GM04503 (cell line): ENCODE results near the gene CYP2B6.
"Not testable (repeated sequence)": the region's sequence is repeated elsewhere in the genome, so short reads cannot be mapped to it uniquely, and the experiment has no call there.

Experiments
- DNase-seq: peaks from one replicate; pipeline ENCODE4 v3.0.0-alpha.2; 2012; ENCODE audit warnings: low read depth

Gene CYP2B6

DNA sequence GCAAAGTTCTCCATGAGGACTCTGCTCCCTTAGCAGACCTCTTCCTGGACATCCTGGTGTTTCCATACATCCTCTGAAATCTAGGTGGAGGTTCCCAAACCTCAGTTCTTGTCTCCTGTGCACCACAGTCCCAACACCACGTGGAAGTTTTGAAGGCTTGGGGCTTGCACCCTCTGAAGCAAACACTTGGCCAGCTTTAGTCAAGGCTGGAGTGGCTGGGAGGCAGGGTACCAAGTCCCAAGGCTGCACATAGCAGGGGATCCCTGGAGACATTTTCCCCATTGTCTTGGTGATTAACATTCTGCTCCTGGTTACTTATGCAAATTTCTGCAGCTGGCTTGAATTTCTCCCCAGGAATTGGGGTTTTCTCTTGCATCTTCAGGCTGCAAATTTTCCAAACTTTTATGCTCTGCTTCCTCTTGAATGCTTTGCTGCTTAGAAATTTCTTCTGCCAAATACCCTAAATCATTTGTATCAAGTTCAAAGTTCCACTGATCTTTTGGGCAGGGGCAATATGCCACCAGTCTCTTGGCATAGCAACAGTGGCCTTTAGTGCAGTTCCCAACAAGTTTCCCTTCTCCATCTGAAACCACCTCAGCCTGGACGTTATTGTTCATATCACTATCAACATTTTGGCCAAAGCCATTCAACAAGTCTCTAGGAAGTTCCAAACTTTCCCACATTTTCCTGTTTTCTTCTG, 10.2 kb upstream of the CYP2B6 start:
- not testable (repeated sequence) for DNase-seq

DNA sequence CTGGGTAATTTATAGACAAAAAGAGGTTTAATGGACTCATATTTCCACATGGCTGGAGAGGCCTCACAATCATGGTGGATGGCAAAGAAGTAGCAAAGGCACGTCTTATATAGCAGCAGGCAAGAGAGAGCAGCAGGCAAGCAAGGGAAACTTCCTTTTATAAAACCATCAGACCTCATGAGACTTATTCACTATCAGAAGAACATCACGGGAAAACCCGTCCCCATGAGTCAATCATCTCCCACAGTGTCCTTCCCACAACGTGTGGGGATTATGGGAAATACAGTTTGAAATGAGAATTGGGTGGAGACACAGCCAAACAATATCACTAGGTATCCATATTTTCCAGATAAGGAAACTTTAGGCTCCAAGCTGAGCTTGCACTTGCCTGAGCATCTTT, 9.5 kb upstream of the CYP2B6 start:
- no peak for DNase-seq

DNA sequence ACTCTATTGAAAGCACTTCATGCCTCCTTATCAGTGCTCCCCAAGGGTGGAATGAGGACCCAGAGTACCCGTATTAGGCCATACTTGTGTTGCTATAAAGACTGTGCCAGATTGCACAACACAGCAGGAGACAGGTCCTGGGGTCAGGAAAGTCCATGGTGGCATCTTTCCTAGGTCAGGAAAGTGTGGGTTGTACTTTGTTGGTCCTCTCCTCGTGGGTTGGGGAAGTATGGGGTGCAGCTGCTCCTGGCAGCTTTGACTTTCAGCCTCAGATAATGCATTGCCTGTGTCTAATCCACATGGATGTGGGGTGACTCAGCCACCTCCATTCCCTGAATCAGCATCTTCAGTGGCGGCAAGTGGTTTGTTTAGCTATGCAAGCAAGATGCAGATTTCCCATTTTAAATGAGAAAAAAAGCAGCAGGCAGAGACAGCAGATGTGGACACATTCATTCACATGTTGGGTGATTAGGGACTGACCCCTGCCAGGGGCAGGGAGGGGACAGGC, 8.4 kb upstream of the CYP2B6 start:
- no peak for DNase-seq

DNA sequence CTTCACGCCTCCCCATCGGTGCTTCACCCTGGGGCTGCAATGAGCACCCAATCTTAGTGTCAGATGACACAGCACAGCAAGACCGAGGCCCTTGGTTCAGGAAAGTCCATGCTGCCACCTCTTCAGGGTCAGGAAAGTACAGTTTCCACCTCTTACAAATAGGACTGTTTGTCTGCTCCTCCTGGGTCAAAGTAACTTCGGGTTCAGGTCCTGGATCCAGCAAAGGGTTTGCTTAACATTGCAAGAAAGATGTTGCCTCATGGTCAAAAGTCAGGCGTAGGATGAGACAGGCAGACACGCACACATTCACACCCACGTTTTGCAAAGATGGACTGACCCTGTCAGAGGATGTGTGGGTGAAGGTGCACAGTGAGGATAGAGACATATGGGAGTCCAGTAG, 1.6 kb upstream of the CYP2B6 start:
- no peak for DNase-seq

DNA sequence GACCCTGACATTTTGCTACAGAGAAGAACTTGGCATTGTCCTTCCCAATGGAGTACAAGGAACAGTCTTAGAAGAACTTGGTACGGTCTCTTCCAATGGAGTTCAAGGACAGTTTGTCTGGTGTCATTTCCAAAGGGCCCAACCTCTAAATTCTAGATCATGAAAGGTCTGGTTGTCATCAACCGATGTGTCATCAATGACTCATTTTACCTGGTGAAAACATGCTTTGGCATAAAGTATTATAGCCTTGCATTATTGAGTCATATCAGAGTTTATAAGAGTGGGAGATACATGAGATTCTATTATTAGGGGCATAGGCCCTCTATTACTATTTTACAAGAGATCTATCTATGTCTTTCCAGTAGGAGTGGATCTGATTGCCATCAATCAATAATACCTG, 4.3 kb downstream of the CYP2B6 start:
- DNase-seq: no peak

DNA sequence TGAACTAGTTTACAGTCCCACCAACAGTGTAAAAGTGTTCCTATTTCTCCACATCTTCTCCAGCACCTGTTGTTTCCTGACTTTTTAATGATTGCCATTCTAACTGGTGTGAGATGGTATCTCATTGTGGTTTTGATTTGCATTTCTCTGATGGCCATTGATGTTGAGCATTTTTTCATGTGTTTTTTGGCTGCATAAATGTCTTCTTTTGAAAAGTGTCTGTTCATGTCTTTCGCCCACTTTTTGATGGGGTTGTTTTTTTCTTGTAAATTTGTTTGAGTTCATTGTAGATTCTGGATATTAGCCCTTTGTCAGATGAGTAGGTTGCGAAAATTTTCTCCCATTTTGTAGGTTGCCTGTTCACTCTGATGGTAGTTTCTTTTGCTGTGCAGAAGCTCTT, 7.9 kb downstream of the CYP2B6 start:
- not testable (repeated sequence) for DNase-seq

DNA sequence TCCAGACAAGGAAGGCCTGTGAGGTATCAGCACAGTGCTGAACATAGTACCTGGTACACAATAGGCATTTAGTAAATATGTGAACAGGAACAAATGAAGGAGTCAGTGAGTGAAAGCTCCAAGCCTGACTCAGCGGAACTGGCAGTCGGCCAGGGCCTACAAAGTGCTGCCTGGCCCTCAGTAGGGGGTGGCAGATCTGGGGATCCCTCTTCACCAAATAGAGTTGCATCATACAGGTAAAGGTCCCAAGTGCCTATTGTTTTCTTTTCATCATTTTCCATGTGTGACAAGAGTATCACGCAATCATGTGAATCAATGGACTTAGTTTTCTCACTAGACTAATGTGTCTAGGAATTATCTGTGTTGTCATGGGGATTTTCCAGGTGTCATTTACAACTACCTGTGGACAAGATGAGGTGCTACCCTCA, 9.2 kb downstream of the CYP2B6 start:
- no peak for DNase-seq

DNA sequence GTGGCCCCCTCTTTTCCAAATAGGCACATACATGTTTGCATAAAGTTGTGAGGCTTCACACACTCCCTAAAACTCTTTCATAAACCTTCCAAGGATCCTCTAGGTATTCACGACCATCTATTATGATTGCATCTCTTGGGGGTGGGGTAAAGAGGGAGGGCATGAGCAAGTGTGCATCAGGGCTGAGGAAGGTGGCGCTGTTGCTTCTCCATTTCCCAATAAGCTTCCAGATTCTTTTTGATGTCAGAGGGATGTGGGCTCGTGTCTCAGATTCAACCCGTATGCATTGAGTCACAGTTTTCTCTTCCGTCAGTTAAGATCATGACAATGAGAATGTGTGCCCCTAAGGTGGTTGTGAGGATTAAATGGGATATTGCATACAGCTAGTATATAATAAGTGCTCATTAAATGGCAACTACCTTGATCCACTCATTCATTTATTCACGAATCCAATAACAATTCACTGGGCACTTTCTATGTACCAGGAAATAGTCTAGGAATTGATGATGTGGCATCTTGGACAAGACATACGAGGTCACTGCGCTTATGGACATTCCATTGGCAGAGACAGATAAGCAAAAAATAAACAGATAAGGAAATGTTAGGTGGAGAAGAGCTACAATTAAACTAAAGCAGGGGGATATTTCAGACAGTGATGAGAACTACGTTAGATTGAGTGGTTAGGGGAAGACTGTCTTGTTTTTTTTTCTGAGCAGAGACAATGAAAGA, 10.3 kb downstream of the CYP2B6 start:
- no peak for DNase-seq

DNA sequence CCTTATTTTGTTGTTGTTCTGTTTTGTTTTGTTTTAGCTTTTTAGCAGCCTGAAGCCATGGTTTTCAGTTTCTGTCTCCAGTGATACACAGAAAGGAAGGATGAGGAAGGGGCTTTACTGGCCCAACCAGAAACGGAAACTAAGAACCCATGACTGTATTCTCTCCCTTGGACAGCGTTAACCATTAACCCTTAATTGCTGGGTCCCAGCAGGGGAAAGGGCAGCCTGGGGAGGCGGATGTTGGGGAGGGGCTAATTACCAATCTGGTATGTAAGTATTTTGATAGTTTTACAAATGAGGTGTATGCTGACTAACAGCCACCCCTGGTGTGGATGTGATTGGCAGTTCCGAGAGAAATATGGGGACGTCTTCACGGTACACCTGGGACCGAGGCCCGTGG, 12.6 kb downstream of the CYP2B6 start:
- DNase-seq: not testable (repeated sequence)

DNA sequence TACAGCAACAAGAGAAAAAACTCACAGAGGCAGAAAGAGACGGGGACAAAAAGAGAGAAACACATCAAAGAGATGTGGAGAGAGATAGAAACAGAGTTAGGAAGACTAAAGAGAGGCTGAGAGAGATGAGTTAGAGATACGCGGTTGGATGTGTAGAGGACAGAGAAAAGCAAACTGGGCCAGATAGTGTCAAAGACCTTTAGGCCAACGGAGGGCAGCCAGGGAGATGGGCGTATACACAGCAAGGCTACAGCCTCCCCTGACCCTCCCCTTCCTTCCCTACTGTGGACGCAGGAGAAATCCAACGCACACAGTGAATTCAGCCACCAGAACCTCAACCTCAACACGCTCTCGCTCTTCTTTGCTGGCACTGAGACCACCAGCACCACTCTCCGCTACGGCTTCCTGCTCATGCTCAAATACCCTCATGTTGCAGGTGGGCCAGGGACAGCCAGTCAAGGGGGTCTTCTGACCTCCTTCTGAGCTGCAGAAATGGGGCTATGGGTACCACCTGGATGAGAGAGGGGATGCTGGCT, 18.7 kb downstream of the CYP2B6 start:
- DNase-seq: no peak

DNA sequence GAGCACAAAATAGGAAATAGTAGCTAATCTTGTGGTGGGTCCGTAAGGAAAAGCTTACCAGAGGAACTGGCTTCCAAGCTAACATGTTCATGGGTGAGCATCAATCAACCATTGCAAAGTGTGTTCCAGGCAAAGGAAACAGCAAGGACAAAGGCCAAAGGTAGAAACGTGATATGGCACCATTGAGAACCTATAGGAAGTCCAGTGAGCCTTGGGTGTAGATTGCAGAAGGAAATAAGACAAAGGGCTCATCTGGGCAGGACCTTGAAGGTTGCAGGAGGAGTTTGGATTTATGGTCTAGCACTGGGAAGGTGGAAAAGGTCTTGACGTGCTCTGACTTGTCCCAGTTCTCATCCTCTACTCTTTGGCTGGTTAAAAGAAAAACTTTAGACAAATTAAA, 22.3 kb downstream of the CYP2B6 start:
- DNase-seq: no peak

DNA sequence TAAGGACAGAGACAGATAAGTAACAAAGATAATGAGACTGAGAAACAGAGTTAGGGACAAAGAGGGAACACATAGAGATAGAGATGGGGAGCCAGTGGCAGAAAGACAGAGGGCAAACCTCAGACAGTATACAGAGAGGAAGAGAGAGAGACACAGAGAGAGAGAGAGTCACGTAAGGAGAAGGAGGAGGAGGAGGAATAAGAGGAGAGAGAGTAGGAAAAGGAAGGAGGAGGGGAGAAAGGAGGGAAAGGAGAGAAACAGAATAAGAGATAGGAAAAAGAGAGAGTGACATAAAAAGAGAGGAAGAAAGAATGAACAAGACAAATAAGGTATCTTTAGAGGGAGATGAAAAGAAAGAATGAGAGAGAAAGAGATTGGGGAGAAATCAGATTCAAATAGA, 23.6 kb downstream of the CYP2B6 start:
- no peak for DNase-seq

DNA sequence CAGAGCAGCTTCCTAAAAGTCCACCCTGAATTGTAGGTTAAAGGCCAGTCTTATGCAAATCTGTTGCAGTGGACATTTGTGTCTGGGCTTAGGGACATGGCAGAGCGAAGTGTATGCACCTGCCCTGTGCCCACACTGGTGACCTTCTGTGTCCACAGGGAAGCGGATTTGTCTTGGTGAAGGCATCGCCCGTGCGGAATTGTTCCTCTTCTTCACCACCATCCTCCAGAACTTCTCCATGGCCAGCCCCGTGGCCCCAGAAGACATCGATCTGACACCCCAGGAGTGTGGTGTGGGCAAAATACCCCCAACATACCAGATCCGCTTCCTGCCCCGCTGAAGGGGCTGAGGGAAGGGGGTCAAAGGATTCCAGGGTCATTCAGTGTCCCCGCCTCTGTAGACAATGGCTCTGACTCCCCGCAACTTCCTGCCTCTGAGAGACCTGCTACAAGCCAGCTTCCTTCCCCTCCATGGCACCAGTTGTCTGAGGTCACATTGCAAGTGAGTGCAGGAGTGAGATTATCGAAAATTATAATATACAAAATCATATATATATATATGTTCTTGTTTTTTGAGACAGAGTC, 25.5 kb downstream of the CYP2B6 start:
- no peak for DNase-seq

DNA sequence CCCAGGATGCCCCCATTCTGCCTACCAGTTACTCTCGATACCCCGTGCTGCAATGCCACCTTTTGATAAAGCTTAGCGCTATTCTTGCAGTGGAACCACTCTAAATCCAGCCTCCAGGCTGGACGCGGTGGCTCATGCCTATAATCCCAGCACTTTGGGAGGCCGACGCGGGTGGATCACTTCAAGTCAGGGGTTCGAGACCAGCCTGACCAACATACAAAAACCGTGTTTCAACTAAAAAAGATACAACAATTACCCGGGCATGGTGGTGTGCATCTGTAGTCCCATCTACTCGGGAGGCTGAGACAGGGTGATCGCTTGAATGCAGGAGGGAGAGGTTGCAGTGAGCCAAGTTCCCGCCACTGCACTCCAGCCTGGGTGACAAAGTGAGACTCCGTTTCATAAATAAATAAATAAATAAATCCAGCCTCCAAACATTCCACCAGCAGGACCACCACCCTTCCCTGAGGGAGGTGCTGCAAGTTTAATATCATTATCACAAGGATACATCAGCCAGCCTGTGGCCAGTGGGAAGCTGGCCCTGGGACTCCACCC, 27.7 kb downstream of the CYP2B6 start:
- no peak for DNase-seq

DNA sequence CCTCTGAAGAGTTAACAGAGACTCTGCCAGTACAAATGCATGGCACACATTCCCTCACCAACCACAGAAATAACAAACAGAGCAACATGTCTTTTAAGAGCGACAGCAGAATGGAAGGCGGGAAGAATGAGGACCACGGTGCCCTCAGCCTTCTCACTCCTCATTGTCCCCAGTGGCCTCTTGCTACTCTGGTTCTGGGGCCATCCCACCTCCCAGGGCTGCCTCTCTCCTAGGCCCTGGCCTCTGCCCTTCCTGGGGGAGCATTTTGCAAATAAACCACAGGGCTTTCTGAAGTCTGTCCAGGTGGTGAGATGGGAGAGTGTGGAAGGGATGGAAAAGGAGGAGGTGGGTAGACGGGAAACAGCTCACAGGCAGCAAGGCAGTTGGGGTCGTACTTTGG, 28.3 kb downstream of the CYP2B6 start:
- no peak for DNase-seq

DNA sequence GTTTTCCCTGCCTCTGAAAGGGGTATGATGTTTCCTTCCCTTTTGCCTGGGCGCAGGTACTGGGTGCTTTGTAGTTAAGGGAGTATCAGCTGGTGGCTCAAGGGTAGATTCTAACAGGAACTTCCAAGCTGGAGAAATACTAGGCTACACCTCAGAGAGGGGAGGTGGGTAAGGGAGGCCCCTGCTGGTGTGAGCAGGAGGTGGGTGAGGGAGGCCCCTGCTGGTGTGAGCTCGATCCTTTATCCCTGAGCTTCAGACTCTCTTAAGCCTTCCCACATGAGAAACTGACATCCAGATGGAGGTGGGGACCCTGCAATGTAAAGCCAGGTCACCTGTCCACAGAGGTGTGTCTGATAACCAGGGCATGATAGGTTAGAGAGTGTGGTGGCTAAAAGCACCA, 32.1 kb downstream of the CYP2B6 start:
- DNase-seq: no peak

DNA sequence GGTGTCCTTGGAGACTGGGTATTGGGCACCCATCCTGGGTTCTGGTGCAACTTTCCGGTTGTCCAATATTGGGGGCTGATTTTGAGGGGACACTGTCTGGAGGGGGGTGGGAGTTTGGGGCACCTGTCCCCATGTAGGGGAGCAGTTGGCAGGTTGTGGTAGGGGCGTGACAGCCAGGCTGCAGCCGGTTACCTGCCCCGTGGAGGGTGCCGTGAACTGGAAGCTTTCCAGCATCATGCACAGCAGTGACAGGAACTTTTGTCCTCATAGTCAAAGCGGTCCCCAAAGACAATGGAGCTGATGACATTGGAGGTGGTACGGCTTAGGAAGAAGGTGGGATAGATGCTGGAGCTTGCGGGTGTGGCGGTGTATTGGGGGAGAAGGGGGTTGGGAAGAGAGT, 34.3 kb downstream of the CYP2B6 start:
- DNase-seq: no peak

DNA sequence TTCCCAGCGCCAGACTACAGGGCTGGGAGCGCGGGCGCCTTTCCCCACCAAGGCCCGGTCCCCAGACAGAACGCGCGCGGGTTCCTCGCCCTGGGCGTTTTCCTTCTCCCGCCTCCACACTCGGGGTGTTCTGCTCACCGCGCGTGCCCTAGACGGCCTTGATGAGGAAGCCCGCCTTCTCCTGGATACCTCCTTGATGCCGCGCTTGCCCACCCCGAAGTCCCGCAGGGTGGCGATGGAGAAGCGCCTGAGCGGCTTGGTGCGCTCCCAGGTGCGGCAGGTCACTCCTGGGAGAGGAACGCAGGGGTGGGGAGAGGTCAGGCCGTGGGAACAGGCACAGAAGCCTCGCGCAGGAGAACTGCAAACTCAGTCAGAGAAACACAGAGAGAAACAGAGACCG, 34.8 kb downstream of the CYP2B6 start:
- no peak for DNase-seq

DNA sequence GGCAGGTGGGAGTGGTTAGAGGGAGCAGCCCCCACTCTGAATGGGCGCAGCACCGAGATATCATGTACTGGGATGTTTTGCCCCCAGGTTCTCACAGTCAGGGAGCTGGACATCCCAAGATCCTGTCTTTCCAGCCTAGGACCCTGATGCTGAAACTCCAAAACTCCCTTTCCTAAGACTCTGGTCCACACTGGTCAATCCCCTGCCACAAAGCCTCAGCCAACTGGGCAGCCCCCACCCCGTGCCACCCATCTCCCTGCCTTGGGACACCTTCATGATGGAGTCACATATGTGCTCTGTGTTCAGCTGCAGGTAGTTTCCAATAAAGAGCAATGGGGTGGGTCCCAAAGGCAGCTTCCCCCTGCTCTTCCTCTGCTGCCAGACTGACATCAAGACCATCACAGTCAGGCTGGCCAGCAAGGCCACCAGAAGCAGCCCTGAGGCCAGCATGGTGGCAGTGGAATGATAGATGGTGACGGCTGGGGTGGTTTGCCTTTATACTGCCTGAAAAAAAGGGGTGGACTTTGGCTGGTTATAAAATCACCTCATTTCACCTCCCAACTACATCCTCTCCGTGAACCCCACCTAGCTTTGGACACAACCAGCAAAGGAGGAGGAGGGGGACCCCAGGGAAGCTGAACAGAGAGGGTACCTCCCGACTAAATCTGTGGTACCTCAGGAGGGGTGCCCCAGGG, 36.3 kb downstream of the CYP2B6 start:
- DNase-seq: no peak

DNA sequence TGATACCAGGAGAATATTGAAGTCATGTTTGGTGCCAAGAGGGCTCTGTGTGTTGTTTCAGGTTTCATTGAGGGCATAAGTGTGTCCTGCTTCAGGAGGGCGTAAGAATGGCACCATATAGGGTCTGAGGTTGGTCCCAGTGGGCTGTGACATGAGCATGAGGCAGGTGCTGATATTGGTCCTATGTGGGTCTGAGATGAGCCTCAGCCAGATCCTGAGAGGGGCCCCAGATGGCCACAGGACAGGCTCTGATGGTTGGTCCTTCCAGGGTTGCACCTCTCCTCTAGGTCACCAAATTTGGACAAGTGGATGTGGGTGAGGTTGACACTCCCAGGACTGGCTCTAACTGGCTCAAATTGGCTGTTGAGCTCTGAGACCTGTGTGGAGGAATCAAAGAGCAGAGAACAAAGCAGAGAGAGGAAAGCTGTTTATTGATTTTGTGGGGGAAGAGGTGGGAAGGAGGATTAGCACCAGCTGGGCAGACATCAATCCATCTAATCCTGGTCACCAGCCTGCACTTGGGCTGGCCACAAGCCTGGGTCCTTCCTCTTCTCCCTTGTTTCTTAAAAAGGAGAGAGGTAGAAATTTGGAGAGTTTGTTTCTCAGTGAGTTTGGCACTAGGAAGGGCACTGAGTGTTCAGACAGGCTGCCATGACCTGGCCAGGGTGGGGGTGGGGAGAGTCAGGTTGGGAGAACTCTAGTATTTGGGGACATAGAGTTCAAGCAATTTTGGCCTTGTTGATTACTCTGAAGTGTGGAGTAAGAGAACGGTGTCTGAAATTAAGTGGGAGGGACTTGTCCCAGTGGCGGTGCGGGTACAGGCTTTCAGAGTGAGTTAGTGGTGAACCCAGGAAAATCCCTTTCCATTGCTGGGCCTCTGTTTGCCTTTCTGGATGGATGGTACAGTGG, 38.7 kb downstream of the CYP2B6 start:
- no peak for DNase-seq

DNA sequence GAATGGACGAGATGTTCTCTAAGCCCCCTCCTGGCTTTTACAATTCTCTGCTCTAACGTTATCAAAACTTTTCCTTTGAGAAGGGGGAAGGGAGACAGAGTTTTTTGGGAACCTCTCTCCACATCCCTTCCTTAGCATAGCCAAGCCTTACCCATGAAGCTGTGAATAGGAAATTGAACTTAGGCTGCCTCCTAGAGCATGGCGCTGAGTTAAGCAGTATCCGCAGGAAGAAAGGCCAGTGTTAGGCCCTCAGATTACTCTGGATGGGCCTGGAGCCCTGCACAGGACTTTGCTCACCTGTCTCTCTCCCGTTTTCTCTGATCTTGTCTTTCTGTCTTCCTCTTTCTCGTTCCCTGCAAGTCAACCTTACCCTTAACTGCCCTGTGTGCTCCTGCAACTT, 39.6 kb downstream of the CYP2B6 start:
- no peak for DNase-seq
